ENCODE measurements around the gene HOXB9.

GRCh38 chr17:48630925-48631692 is 5.0 kb upstream of the HOXB9 start:
- no peak for TF ChIP-seq CTCF (IDR thresholded peaks at IDR 0.05)
- no peak for TF ChIP-seq POLR2A (IDR thresholded peaks at IDR 0.05)
